Measurements from ENCODE around the gene PRDM11.

- no peak for TF ChIP-seq CTCF (conservative IDR thresholded peaks at IDR 0.05; ENCODE audit: low read length)
- TF ChIP-seq EZH2phosphoT487 (IDR thresholded peaks at IDR 0.05; ENCODE audit: borderline replicate concordance, low read depth, low read length), result no peak
Measured at GRCh38 chr11:45106440-45106839, 40.0 kb upstream of the PRDM11 start.

Data from OCI-LY7 (cell line).